Cerebellar nuclear complex (tissue), 1 donor: ENCODE data around the gene OR51D1.

Experiments used
- DNase-seq, 2 experiments: peaks; one replicate each; lab custom pipeline; 2025; lab: John Stamatoyannopoulos, UW

Gene OR51D1

DNA sequence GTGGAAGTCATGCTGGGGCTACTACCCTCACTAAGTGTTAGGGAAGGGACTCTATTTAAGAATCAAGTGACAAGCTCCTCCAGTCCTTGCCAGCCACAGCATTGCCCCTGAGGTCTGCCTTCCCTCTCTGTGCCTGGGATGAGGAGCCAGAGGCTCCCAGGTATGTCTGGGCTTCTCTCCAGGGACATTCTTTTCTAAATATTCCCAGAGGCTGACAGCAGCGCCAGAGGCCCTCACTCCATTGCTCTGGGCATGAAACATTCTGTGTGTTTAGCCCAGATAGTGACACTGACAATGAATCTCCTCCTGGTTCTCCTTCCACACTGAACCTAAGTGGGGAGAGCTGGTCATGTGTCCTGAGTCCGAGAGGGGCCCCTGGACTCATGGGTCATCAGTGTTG is 8.7 kb downstream of the OR51D1 start:
- no peak for DNase-seq

DNA sequence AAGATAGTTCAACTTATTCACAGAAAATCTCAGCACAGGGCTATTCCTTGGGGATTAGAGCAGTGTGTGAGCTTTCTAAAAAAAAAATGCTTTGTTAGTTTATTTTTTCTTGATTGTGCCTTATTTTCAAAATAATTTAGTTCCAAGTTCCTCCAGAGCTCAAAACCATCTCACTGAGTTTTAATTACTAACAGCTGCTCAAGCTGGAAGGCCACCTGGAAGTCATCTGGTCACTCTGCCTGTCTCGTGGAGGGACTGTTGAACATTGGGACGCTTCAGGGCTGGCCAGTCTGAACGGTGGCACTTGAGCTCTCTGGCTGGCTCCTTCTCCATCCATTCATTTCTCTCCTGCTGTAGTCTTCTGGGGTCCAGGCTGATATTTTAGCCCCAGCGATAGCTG is 10.5 kb downstream of the OR51D1 start:
- DNase-seq, result no peak

DNA sequence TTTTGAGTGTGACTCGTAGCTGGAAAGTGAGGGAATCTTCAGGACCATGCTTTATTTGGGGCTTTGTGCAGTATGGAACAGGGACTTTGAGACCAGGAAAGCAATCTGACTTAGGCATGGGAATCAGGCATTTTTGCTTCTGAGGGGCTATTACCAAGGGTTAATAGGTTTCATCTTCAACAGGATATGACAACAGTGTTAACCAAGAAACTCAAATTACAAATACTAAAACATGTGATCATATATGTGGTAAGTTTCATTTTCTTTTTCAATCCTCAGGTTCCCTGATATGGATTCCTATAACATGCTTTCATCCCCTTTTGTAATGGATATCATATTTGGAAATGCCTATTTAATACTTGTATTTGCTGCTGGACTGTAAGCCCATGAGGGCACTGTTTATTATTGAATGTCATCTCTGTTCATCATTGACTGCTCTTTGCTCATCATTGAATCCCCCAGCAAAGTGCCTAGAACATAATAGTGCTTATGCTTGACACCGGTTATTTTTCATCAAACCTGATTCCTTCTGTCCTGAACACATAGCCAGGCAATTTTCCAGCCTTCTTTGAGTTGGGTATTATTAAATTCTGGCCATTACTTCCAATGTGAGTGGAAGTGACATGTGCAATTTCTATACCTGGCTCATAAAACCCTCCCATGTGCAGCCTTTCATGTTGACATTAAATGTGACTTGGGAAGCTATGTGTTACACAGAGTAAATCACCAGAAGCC is 17.5 kb downstream of the OR51D1 start:
- DNase-seq, result no peak

DNA sequence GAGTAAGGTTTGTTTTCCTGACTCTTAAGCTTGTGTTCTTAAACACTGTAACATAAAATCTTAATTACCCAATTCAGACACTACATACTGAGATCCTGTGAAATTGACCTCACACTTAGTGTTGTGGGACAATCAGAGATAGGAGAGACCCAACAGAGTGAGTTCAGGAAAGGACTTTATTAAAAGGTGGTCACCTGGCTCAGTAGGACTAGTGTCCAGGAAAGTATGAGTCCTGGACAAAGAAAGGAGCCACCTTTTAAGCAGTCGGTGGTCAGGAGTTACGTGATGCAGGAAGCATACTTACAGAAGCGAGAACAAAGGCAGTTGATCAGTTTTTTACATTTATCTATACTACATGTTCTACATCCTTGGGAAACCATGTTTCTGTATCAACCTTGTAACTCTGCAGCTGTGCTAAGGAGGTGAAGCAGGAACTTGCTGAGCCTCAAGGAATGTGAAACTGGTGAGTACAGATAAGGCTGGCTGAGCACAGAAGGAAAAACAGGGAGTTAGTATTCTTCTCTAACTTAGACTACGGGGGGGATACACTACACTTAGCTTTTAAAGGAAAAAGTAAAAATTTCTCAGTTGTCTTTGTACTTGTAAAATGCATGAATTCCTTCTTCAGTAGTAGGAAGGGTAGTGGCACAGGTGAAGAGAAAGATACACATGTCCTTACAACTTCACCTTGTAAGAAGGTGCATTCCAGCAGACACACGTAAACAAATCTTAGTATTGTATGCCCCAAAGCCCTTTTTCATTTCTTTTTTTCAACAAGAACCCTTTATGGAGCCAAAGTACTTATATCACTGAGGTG is 21.6 kb downstream of the OR51D1 start:
- no peak for DNase-seq

DNA sequence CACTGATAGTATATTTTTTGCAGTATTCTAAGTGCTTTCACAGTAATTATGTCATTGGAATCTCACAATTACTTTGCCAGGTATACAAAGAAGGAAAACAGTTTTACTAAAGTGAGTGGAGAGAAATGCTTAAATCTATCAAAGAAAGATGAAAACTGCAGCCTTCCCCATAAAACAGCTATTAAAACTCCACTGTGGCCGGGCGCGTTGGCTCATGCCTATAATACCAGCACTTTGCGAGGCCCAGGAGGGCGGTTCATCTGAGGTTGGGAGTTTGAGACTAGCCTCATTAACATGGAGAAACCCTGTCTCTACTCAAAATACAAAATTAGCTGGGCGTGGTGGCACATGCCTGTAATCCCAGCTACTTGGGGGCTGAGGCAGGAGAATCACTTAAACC is 25.6 kb downstream of the OR51D1 start:
- DNase-seq, result no peak

DNA sequence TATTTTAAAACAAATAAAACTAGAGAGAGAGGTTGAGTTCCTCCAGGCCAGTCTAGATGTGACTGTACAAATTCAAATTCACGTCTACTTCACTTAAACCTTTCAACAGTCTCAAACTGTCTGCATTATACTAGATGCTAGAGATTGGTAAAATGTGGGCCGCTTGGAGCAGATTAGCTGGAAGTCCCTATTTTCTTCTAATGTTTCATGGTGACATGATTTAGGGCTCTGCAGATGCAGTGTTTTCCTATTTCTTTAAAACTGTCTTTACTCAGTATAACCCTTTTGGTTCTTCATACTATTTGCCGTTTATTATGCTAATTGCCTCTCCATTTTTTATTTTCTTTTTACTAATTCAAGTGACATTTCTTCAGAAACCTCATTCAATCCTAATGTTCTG is 26.9 kb downstream of the OR51D1 start:
- no peak for DNase-seq

DNA sequence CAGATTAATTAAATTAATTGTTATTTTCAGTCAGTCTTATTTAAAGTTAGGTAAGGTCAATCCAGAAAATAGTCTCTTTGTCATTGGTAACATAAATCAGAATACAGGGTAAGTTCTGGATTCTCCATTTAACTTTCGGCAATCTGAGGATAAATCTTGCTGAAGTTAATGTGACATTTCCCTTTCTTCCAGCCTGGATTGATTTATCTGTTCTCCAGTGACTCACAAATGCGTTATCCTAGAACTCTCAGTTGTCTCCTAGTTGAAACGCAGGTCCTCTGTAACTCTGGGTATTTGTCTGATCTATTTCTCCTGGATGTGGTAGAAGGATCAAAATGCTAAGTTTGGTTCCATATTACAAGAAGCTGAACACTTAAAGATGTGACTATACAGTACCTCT is 27.5 kb downstream of the OR51D1 start:
- no peak for DNase-seq

DNA sequence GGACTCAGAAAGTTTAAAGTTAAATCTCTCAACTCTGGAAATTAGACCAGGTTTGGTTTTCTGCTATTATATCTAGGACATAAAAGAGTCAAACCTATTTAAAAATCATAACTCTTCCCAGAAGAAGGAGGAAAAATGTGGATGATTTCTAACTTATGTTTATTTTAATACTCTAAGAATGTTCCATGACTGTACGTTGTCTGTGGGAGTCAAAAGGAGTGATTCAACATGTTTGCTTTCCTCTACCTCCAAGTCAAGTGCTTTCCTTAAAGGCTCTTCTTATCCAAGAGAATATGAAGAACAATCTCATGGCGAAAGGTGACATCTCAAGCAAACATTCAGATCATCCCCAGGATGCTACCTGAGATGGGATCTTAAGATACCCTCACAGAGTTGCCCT is 28.1 kb downstream of the OR51D1 start:
- no peak for DNase-seq

DNA sequence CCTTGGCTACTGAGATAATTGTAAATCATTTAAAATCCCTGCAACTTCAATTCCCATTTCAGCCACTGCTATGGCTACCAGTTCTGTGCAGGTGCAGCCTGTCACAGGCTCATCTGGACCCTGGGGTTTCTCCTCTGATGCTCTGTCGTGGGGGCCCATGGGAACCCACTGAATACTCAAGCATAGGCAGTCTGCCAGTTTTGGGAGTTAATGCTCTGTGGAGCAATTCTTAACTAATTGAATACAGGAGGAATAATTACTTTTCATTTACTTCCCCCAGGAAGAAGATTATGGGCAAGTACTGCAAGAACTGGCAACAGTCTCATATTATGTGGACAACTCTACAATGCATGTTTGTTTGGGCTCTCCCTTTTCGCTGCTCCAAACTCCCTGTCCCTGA is 34.5 kb downstream of the OR51D1 start:
- DNase-seq, result no peak

DNA sequence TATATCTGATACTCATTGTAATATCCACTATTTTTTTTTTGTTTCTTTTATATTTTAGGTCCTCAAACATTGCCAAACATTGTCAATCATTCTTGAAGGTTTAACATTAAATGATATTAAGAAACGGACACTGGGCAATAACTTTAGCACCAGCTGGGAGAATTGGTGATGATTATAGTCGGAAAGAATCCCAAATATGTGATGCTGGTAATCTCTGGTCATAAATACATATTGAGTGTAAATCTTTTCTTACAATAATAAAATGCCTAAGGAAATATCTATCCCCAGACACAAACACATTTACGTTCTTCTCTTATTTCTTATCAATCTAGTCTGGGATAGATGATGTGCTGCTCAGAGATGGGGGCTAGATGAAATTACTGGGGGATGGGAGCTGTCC is 35.2 kb downstream of the OR51D1 start:
- no peak for DNase-seq

DNA sequence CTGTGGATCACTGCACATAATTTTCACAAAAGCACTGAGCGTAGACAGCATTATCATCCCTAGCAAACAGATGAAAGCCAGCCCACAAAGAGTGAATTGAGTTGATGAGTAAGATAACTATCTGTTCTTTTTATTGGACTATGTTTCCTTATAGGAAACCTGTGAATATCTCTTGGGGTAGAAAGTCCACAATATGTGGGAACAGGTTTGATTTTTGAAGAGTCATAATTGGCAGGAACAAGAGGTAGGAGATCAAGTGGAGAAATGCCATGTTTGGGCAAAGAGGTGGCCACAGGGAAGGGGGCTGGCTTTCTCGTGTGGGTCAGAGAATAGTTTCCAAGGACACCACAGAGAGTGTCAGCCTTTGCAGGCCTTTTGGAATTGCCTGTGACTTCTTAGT is 36.5 kb downstream of the OR51D1 start:
- no peak for DNase-seq

DNA sequence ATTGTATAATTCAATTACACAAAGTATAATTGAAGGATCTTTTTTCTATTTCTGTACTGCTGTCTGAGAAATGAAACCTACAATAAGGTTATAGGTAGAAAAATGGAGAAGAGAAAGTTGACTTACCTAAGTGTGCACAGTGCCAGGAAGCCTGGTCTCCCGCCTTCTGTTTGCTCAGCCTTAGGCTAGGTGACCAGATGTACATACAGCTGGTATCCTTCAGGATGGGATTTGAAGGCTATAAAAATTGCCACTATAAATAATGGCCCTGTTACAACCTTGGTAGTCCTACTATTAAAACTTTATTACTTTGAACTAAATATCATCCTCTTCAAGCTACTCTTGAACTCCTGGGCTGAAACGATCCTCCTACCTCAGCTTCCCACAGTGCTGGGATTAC is 40.7 kb downstream of the OR51D1 start:
- no peak for DNase-seq

DNA sequence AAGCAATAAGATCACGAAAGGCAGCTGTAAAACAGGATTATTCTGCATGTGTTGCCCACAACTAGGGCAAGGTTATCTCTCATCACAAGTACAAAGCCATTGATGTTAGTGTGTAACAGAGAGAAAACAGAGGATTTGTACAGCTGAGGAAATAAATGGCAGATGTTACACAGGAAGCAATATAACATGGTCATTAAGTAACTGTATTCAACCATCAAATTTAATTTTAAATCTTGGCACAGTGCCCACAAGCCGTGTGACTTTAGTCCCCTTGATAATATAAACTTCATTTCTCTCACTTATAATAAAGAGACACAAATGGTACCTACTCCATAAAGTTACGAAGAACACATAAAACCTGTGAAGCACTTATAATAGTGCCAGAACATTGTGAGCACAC is 43.1 kb downstream of the OR51D1 start:
- DNase-seq, result no peak

DNA sequence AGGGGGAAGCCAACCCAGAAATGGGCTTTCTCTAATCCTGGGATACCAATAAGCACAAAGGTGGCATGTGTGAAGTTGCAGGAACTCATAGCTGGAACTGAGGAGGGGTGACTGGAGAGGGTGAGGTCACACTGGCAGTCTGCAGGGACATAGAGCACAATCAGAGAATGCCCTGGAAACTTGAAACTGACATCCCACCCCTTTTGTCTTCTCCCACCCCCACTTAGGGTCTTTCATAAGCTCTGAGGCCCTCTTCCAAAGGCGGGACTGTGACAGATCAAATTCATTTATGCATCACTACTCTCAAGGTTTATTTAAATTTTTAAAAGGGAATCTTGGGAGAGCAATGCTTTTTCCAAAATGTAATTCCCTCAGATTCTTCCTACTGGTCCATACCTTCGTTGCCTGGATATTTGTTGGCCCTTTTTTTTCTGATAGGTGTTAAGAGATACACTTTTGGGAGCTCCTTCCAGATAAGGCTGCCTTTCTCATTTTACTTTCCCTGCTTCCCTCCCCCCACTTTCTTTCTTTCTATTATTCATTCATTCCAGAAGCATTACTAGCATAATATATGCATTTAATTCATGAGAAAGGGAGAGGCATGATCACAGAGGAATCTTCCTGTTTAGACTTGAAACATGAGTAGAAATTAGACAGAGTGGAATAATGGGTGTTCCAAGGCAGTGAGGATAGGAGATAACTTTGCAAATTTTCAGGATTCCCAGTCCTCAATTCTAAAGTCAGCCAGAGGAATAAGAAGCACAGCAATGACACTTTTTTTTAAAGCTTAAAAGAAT is 45.5 kb downstream of the OR51D1 start:
- no peak for DNase-seq

DNA sequence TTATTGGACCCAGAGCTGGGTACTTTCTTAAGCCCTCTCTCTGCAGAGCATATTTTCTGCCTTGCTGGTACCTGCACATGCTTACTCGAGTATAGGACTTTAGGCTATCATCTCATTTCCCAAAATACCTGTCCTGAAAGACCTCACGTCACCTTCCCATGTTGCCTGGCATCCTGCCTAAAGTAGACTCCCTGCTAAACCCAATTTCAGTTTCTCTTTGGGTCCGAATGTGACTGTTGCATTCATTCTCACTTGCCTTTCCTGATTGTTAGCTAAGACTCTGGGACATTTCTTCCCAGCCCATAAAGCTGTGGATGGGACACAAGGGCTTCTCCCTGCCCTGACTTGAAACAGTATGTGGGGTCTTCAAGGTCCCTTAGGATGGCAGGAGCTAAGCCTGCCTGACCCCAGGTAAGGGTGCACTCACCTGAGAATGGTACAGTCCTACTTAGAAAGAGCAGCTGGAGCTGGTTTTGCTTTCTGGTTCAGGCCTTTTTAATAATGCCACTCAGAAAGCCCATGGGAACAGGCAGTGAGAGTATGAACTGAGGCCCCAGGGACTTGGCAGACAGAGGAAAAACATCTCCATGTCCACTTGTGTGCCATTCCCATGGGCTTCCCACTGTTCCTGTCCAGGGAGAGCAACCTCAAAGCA is 47.5 kb downstream of the OR51D1 start:
- DNase-seq, result no peak
